Inflammatory macrophage treated with lipopolysaccharide for 1 hour (primary cell): ENCODE measurements around the gene ZC3HAV1.

Experiments
- DNase-seq, 2 donors: peaks; one replicate each; pipeline ENCODE4 v3.0.0-alpha.2; 2020 to 2022

ZC3HAV1 gene

DNA sequence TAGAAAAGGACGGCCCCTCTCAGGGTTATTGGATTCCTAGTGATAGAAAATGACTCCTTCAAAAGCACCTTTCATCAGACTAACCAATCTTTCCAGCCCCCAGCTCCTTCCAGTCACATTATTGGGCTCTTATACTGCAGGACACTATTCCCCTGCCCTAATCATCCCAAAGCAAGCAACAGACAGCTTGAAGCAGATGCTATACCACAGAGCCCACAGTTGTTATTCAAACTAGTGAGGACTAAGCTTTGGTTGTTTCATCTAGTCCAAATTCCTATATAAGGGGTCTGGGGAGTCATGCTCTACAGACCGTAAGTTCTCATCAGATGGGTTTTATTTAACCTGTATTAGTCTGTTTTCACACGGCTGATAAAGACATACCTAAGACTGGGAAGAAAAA, 98.1 kb downstream of the ZC3HAV1 start:
- DNase-seq = no peak

- no peak for DNase-seq
Observed at GRCh38 chr7:139004321-139005090, 105.0 kb downstream of the ZC3HAV1 start.

DNA sequence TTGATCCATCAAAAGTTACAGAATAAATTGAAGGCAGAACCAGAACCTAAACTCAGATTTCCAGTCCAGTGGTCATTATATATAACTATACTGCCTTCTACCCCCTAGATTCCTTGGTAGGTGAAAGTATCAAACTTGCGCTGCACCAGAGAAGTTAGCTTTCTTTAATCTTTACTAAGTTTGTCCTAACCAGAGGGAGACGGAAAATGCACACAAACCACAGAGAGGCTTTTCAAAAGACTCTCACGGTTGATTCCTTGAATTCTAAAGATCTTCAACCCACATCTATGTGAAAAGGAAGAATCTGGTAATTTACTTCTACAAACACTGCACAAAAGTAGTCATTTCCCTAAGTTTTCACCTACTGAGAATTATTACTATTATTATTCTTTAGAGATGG, 110.1 kb downstream of the ZC3HAV1 start:
- no peak for DNase-seq
